Measurements from ENCODE around the gene BACH2. TPM values are rescaled to one million over a fixed set of nuclear protein-coding genes. Genes with fewer than 3 reads are reported as not detected.

Gene BACH2
- total and polyA plus RNA-seq, 2 of the 4 experiments (the other 2 are of a cell fraction), result 1.3 to 1.4 TPM

GRCh38 chr6:90272895-90273294 is 23.7 kb downstream of the BACH2 start:
- TF ChIP-seq NFE2L2 (IDR thresholded peaks at IDR 0.05; ENCODE audit: low read depth, low read length) (no peak), SMC3 (IDR thresholded peaks at IDR 0.05; ENCODE audit: low read depth, low read length) (no peak), MAFK (IDR thresholded peaks at IDR 0.05; ENCODE audit: low read depth, low read length) (no peak), CHD1 (IDR thresholded peaks at IDR 0.05; ENCODE audit: low read depth, low read length) (no peak), RFX5 (IDR thresholded peaks at IDR 0.05; ENCODE audit: low read depth, low read length) (no peak), USF2 (IDR thresholded peaks at IDR 0.05; ENCODE audit: low read depth, low read length) (no peak), RAD21 (IDR thresholded peaks at IDR 0.05; ENCODE audit: low read length) (no peak), MXI1 (IDR thresholded peaks at IDR 0.05; ENCODE audit: borderline replicate concordance, low read depth, low read length) (no peak), CTCF (conservative IDR thresholded peaks at IDR 0.05; ENCODE audit: low read depth, low read length) (no peak), RCOR1 (IDR thresholded peaks at IDR 0.05; ENCODE audit: insufficient replicate concordance, low read length) (no peak), MAZ (IDR thresholded peaks at IDR 0.05; ENCODE audit: borderline replicate concordance, low read depth, low read length) (no peak)
- no peak overlapping the region for H3K9ac ChIP-seq (ENCODE audit: low read depth, low read length)
- no peak overlapping the region for H3K27ac ChIP-seq (ENCODE audit: insufficient read depth, low read length)
- 100% methylated on average over 2 of the region's 5 CpGs; no CpG with 5 or more reads in 1 of the 2 experiments for WGBS, 2 experiments (ENCODE audit: extremely low coverage in 2 of 2, insufficient read length in 1 of 2)
- H4K20me1 ChIP-seq (ENCODE audit: insufficient read depth, low read length), result no peaks in the 10 kb centered on the region
- no TSS peak for BruUV-seq (replicated peaks)
- no peak overlapping the region for H2BK120ac ChIP-seq (ENCODE audit: low read depth, low read length)
- no peak overlapping the region for H2BK20ac ChIP-seq (ENCODE audit: low read depth, low read length)
- CTCF ChIA-PET, result interaction anchor here (0.6 kb wide), 1 partner anchor 23 kb away, joined by 3 read pairs; no protein-coding TSS in a partner anchor
- H2BK15ac ChIP-seq (ENCODE audit: low read depth, low read length), result no peak overlapping the region
- H3K36me3 ChIP-seq (ENCODE audit: control insufficient read depth, insufficient read depth, low read length), result no peaks in the 10 kb centered on the region
- peaks cover 2% of the 10 kb centered on the region; the same call in 1 of the 2 replicates for H3K9me3 ChIP-seq (ENCODE audit: control insufficient read depth, insufficient read depth, low read length)
- no peak overlapping the region for H3K4me3 ChIP-seq (ENCODE audit: insufficient read depth, low read depth, low read length)
- no peaks in the 10 kb centered on the region for H3K4me1 ChIP-seq (ENCODE audit: control insufficient read depth, insufficient read depth, low read length)
- no peak overlapping the region for H2AK9ac ChIP-seq (replicated peaks; ENCODE audit: low read depth, low read length, poor library complexity)
- no peaks in the 10 kb centered on the region; the same call in 1 of the 2 replicates for H3K27me3 ChIP-seq (ENCODE audit: control insufficient read depth, insufficient read depth, low read length)
- H4K8ac ChIP-seq (ENCODE audit: low read depth in 2 of 2, low read length in 2 of 2), result no peak overlapping the region
- no peak overlapping the region for H3K18ac ChIP-seq (ENCODE audit: low read depth, low read length)
- intact Hi-C loops (cut with micrococcal nuclease), result no loop called here
- no peaks in the 10 kb centered on the region for H3K9me1 ChIP-seq (ENCODE audit: insufficient read depth, low read length)
- ATAC-seq (ENCODE audit: low read depth), result no peak
- no peak overlapping the region for H2BK5ac ChIP-seq (ENCODE audit: low read depth, low read length, poor library complexity, severe bottlenecking)
- POLR2A ChIA-PET (ENCODE audit: unreplicated experiment), result no interaction called here
- no peak overlapping the region for H3K14ac ChIP-seq (replicated peaks; ENCODE audit: low read depth, low read length)
- no peaks in the 10 kb centered on the region for H3K79me1 ChIP-seq (ENCODE audit: low read depth in 1 of 2, low read length in 2 of 2)
- H3K56ac ChIP-seq (ENCODE audit: extremely low read depth, insufficient read depth, low read length), result no peak overlapping the region
- H4K5ac ChIP-seq (ENCODE audit: low read depth, low read length), result no peak overlapping the region
- no peak overlapping the region for H3K23ac ChIP-seq (ENCODE audit: low read depth, low read length)
- dilution Hi-C loops (cut with HindIII; ENCODE audit: low sequenced_read_pairs, unreplicated experiment), result no loop called here
- DNase-seq, result no peak
- in situ Hi-C loops (cut with MboI; ENCODE audit: low sequenced_read_pairs), result no loop called here
- no peak overlapping the region for H2AK5ac ChIP-seq (ENCODE audit: low read depth, low read length)
- H3K4me2 ChIP-seq (ENCODE audit: low read depth, low read length), result no peak overlapping the region
- H2AFZ ChIP-seq (replicated peaks; ENCODE audit: low read length, poor library complexity), result no peak overlapping the region
- H3K4ac ChIP-seq (ENCODE audit: low read depth, low read length), result no peak overlapping the region
- H4K91ac ChIP-seq (ENCODE audit: insufficient read depth, low read depth, low read length), result no peak overlapping the region
